ENCODE measurements around the gene COX19. TPM values are rescaled to one million over a fixed set of nuclear protein-coding genes. Genes with fewer than 3 reads are reported as not detected.

COX19 gene
- total and polyA plus RNA-seq, 2 donors (not counting 1 experiment from before 2014, with no cell fraction given): 4.3 to 11.7 TPM

GRCh38 chr7:940599-941408, 34.5 kb downstream of the COX19 start:
- Histone ChIP-seq H3K4me1 (ENCODE audit: control insufficient read depth, extremely low read depth, insufficient read depth, low read length) (no peaks in the 10 kb centered on the region), H3K9me3 (ENCODE audit: control insufficient read depth, insufficient read depth, low read depth, low read length) (no peaks in the 10 kb centered on the region), H3K4me3 (replicated peaks in 1 of 4; ENCODE audit: control extremely low read depth in 1 of 4, insufficient read depth in 1 of 4, low read depth in 3 of 4, low read length in 4 of 4) (no peak overlapping the region), H3K27ac (ENCODE audit: insufficient read depth, low read length) (no peak overlapping the region), H2AFZ (ENCODE audit: low read length) (no peak overlapping the region), H4K20me1 (ENCODE audit: control insufficient read depth, extremely low read depth, insufficient read depth, low read length) (no peaks in the 10 kb centered on the region), H3K4me2 (ENCODE audit: extremely low read depth, insufficient read depth, low read length) (no peak overlapping the region), H3K27me3 (ENCODE audit: control insufficient read depth, insufficient read depth, low read length) (no peaks in the 10 kb centered on the region), H3K36me3 (ENCODE audit: control insufficient read depth, insufficient read depth, low read length) (no peaks in the 10 kb centered on the region), H3K9ac (ENCODE audit: insufficient read depth, low read length) (no peak overlapping the region), H3K79me2 (ENCODE audit: control insufficient read depth, insufficient read depth, low read length) (no peaks in the 10 kb centered on the region)
- DNase-seq (ENCODE audit: low read depth in 2 of 2): no peak
- TF ChIP-seq EZH2 (IDR thresholded peaks at IDR 0.05; ENCODE audit: low read length, missing control alignments) (no peak), CTCF (conservative IDR thresholded peaks at IDR 0.05 in 1 of 2, IDR thresholded peaks at IDR 0.05 in 1 of 2; ENCODE audit: low read depth in 1 of 2, low read length in 2 of 2) (no peak)

- Histone ChIP-seq H3K27ac (ENCODE audit: insufficient read depth, low read length) (no peak overlapping the region), H4K20me1 (ENCODE audit: control insufficient read depth, extremely low read depth, insufficient read depth, low read length) (no peaks in the 10 kb centered on the region), H3K4me3 (replicated peaks in 1 of 4; ENCODE audit: control extremely low read depth in 1 of 4, insufficient read depth in 1 of 4, low read depth in 3 of 4, low read length in 4 of 4) (no peak overlapping the region), H3K4me1 (ENCODE audit: control insufficient read depth, extremely low read depth, insufficient read depth, low read length) (no peaks in the 10 kb centered on the region), H3K27me3 (ENCODE audit: control insufficient read depth, insufficient read depth, low read length) (no peaks in the 10 kb centered on the region), H3K9ac (ENCODE audit: insufficient read depth, low read length) (no peak overlapping the region), H3K79me2 (ENCODE audit: control insufficient read depth, insufficient read depth, low read length) (no peaks in the 10 kb centered on the region), H3K9me3 (ENCODE audit: control insufficient read depth, insufficient read depth, low read depth, low read length) (no peaks in the 10 kb centered on the region), H3K36me3 (ENCODE audit: control insufficient read depth, insufficient read depth, low read length) (no peaks in the 10 kb centered on the region), H3K4me2 (ENCODE audit: extremely low read depth, insufficient read depth, low read length) (no peak overlapping the region), H2AFZ (ENCODE audit: low read length) (no peak overlapping the region)
- DNase-seq (ENCODE audit: low read depth in 2 of 2): no peak
- TF ChIP-seq EZH2 (IDR thresholded peaks at IDR 0.05; ENCODE audit: low read length, missing control alignments) (no peak), CTCF (conservative IDR thresholded peaks at IDR 0.05 in 1 of 2, IDR thresholded peaks at IDR 0.05 in 1 of 2; ENCODE audit: low read depth in 1 of 2, low read length in 2 of 2) (no peak)
Observed at GRCh38 chr7:939843-940242, 35.5 kb downstream of the COX19 start.

- Histone ChIP-seq H4K20me1 (ENCODE audit: control insufficient read depth, extremely low read depth, insufficient read depth, low read length) (no peaks in the 10 kb centered on the region), H3K9ac (ENCODE audit: insufficient read depth, low read length) (no peak overlapping the region), H3K4me2 (ENCODE audit: extremely low read depth, insufficient read depth, low read length) (no peak overlapping the region), H3K4me1 (ENCODE audit: control insufficient read depth, extremely low read depth, insufficient read depth, low read length) (no peaks in the 10 kb centered on the region), H3K36me3 (ENCODE audit: control insufficient read depth, insufficient read depth, low read length) (no peaks in the 10 kb centered on the region), H3K27ac (ENCODE audit: insufficient read depth, low read length) (no peak overlapping the region), H3K9me3 (ENCODE audit: control insufficient read depth, insufficient read depth, low read depth, low read length) (no peaks in the 10 kb centered on the region), H3K27me3 (ENCODE audit: control insufficient read depth, insufficient read depth, low read length) (no peaks in the 10 kb centered on the region), H3K4me3 (replicated peaks in 1 of 4; ENCODE audit: control extremely low read depth in 1 of 4, insufficient read depth in 1 of 4, low read depth in 3 of 4, low read length in 4 of 4) (no peak overlapping the region), H2AFZ (ENCODE audit: low read length) (no peak overlapping the region), H3K79me2 (ENCODE audit: control insufficient read depth, insufficient read depth, low read length) (no peaks in the 10 kb centered on the region)
- no peak for DNase-seq (ENCODE audit: low read depth in 2 of 2)
- no peak for TF ChIP-seq CTCF (conservative IDR thresholded peaks at IDR 0.05 in 1 of 2, IDR thresholded peaks at IDR 0.05 in 1 of 2; ENCODE audit: low read depth in 1 of 2, low read length in 2 of 2)
- no peak for TF ChIP-seq EZH2 (IDR thresholded peaks at IDR 0.05; ENCODE audit: low read length, missing control alignments)
Observed at GRCh38 chr7:938546-939185, 36.7 kb downstream of the COX19 start.

Data from fibroblast of lung (primary cell).